MCF 10A (cell line): ENCODE measurements around the gene ALOX5. TPM values are rescaled to one million over a fixed set of nuclear protein-coding genes. Genes with fewer than 3 reads are reported as not detected.

ENCODE experiments used
- BruUV-seq: library from RNA; stranded (reverse); fragments of 400-500 nt; replicated peaks from 2 replicates; lab custom pipeline; 2021; lab: Mats Ljungman, UMichigan
- CTCF ChIA-PET: fragments of 300-600 bp; sonication (Branson Sonifier 250); formaldehyde crosslinking; extraction: SDS; loops from one replicate; lab custom pipeline; 2021; ENCODE audit warnings: antibody characterized with exemption, inconsistent platforms; lab: Yijun Ruan, JAX
- POLR2A ChIA-PET: fragments of 300-600, 350-650 bp; sonication (Branson Sonifier 250); formaldehyde crosslinking; extraction: SDS; loops from one replicate; lab custom pipeline; 2020; ENCODE audit warnings: antibody characterized with exemption, inconsistent platforms; lab: Yijun Ruan, JAX
- DNase-seq: peaks from one replicate; pipeline ENCODE4 v3.0.0-alpha.2; 2018; ENCODE audit not compliant: unreplicated experiment
- H3K27ac Mint-ChIP-seq: one replicate; pipeline ENCODE4 v1.8.0; 2022; ENCODE audit warnings: mild to moderate bottlenecking, low read depth, mixed read lengths; ENCODE audit not compliant: unreplicated experiment
- H3K27me3 Mint-ChIP-seq: one replicate; pipeline ENCODE4 v1.8.0; 2022; ENCODE audit warnings: mixed read lengths; ENCODE audit not compliant: insufficient read depth, unreplicated experiment
- H3K36me3 Mint-ChIP-seq: one replicate; pipeline ENCODE4 v1.8.0; 2022; ENCODE audit warnings: mild to moderate bottlenecking, moderate library complexity, mixed read lengths; ENCODE audit not compliant: insufficient read depth, unreplicated experiment
- H3K4me1 Mint-ChIP-seq: one replicate; pipeline ENCODE4 v1.8.0; 2022; ENCODE audit warnings: mixed read lengths; ENCODE audit not compliant: insufficient read depth, unreplicated experiment
- H3K4me3 Mint-ChIP-seq: one replicate; pipeline ENCODE4 v1.8.0; 2022; ENCODE audit warnings: mild to moderate bottlenecking, moderate library complexity, mixed read lengths; ENCODE audit not compliant: unreplicated experiment
- H3K9me3 Mint-ChIP-seq: one replicate; pipeline ENCODE4 v1.8.0; 2022; ENCODE audit warnings: mixed read lengths; ENCODE audit not compliant: unreplicated experiment
- CTCF ChIP-seq: fragments of 200-600 bp; IDR thresholded peaks from one replicate; pipeline ENCODE4 v1.8.0; 2022; ENCODE audit warnings: antibody characterized with exemption, mild to moderate bottlenecking; ENCODE audit not compliant: unreplicated experiment
- intact Hi-C: fragments of 100-400 bp; cut with micrococcal nuclease; formaldehyde crosslinking; loops from 2 replicates; pipeline ENCODE4 v1.14.1; 2022
- total RNA-seq: library from RNA; stranded (reverse); gene quantifications from 2 replicates; pipeline ENCODE4 v1.2.3, GENCODE V29; 2022

The ALOX5 gene
- total RNA-seq, 1 experiment from 2014 or later = not detected

- POLR2A ChIA-PET = no interaction called here
- no TSS peak for BruUV-seq
- Mint-ChIP-seq H3K27ac (no peak overlapping the region), H3K4me1 (no peaks in the 10 kb centered on the region), H3K4me3 (no peak overlapping the region), H3K36me3 (no peaks in the 10 kb centered on the region), H3K27me3 (peaks cover 14% of the 10 kb centered on the region), H3K9me3 (no peaks in the 10 kb centered on the region)
- CTCF ChIA-PET = interaction anchor here (0.6 to 0.7 kb wide), 2 partner anchors 13 to 95 kb away, joined by 3 to 4 read pairs; no protein-coding TSS in a partner anchor
- no peak for TF ChIP-seq CTCF
- intact Hi-C loops = no loop called here
- DNase-seq = peak; percentile 22
Observed at GRCh38 chr10:45380903-45381620, 7.0 kb downstream of the ALOX5 start.

GRCh38 chr10:45382591-45382990 lies 8.6 kb downstream of the ALOX5 start:
- ChIA-PET CTCF (no interaction called here), POLR2A (no interaction called here)
- no peak for TF ChIP-seq CTCF
- no TSS peak for BruUV-seq
- H3K9me3 Mint-ChIP-seq = no peaks in the 10 kb centered on the region
- DNase-seq = no peak
- intact Hi-C loops = no loop called here
- H3K4me1 Mint-ChIP-seq = no peaks in the 10 kb centered on the region
- H3K27ac Mint-ChIP-seq = no peak overlapping the region
- no peaks in the 10 kb centered on the region for H3K36me3 Mint-ChIP-seq
- H3K27me3 Mint-ChIP-seq = peaks cover 5% of the 10 kb centered on the region
- no peak overlapping the region for H3K4me3 Mint-ChIP-seq

DNA sequence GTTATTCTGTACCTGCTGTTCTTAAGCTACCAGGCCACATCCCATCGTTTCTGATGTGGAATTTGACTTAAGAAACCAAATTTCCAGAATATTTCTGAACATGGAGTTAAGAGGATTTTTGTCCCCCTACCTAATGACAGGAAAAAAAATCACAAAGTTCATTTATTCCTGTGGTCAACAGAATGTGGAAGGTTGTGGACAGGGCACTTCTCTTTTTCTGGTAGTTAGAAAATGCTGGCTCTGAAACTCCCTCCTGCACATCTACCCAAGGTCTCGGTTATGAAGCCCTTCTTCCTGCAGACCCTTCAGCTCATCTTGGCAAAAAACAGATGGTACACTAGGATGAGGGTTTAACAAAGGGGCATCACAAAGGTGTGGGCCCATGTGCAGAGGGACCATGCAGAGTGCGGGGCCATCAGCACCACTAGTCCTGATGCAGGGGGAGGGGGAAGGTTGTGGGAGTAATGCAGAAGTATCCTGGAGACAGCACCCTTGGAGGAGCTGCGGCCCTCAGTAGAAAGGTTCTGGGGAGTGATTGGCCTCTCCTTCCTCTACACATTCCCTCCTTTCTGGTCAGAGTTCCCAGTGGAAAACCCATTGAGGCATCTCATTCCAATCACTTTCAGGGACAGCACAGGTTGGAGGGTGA lies 9.8 kb downstream of the ALOX5 start:
- Mint-ChIP-seq H3K4me3 (no peak overlapping the region), H3K4me1 (no peaks in the 10 kb centered on the region), H3K27me3 (no peaks in the 10 kb centered on the region), H3K9me3 (no peaks in the 10 kb centered on the region), H3K36me3 (no peaks in the 10 kb centered on the region), H3K27ac (no peak overlapping the region)
- no TSS peak for BruUV-seq
- ChIA-PET POLR2A (no interaction called here), CTCF (no interaction called here)
- TF ChIP-seq CTCF = no peak
- no peak for DNase-seq
- intact Hi-C loops = no loop called here

DNA sequence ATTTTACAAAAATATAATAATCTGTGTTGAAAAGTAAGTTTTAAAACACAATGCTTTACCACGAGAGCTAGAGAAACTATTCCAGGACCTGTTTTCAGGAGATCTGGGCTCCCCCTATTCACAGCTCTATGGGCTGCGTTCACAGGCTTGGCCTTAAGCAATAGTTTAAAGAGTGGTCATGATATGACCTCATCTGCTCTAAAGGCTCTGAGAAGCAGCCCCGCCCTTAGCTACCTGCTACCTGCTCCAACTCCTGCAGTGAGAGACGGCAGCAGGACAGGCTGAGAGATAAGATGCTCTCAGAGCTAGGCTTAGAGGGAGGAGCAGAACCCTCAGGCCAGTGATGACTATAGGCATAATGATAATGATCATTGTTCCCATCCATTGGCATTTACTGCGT lies 12.6 kb downstream of the ALOX5 start:
- intact Hi-C loops = no loop called here
- peak; percentile 11 for DNase-seq
- ChIA-PET POLR2A (interaction anchor here (0.6 kb wide), 1 partner anchor 286 kb away, joined by 3 read pairs; the partner anchor contains the start of gene ZFAND4), CTCF (interaction anchor here (0.6 kb wide), 1 partner anchor 43 kb away, joined by 3 read pairs; no protein-coding TSS in a partner anchor)
- no peak for TF ChIP-seq CTCF
- no peaks in the 10 kb centered on the region for H3K4me1 Mint-ChIP-seq
- BruUV-seq = no TSS peak
- H3K27me3 Mint-ChIP-seq = no peaks in the 10 kb centered on the region
- H3K36me3 Mint-ChIP-seq = no peaks in the 10 kb centered on the region
- H3K27ac Mint-ChIP-seq = no peak overlapping the region
- peaks cover 15% of the 10 kb centered on the region for H3K9me3 Mint-ChIP-seq
- H3K4me3 Mint-ChIP-seq = no peak overlapping the region
